HEK293 (cell line): ENCODE measurements around the gene SCD.

Experiments
- BCL11A ChIP-seq: fragments of 450-650 bp; formaldehyde crosslinking; IDR thresholded peaks from 2 replicates; pipeline ENCODE4 v1.5.1; 2016; ENCODE audit warnings: low read depth, missing biosample characterization, missing genetic modification characterization
- KLF16 ChIP-seq: fragments of 450-650 bp; formaldehyde crosslinking; IDR thresholded peaks from 2 replicates; pipeline ENCODE4 v1.5.1; 2017; ENCODE audit warnings: missing biosample characterization, missing genetic modification characterization
- YY1 ChIP-seq: fragments of 450-650 bp; formaldehyde crosslinking; IDR thresholded peaks from 2 replicates; pipeline ENCODE4 v1.5.1; 2018; ENCODE audit warnings: missing biosample characterization, missing genetic modification characterization
- ZBTB8A ChIP-seq: fragments of 450-650 bp; formaldehyde crosslinking; IDR thresholded peaks from 2 replicates; pipeline ENCODE4 v1.5.1; 2016; ENCODE audit warnings: missing biosample characterization, missing genetic modification characterization
- ZFP37 ChIP-seq: fragments of 450-650 bp; formaldehyde crosslinking; IDR thresholded peaks from 2 replicates; pipeline ENCODE4 v1.5.1; 2016; ENCODE audit warnings: missing biosample characterization, missing genetic modification characterization
- ZNF394 ChIP-seq: fragments of 450-650 bp; formaldehyde crosslinking; IDR thresholded peaks from 2 replicates; pipeline ENCODE4 v1.5.1; 2016; ENCODE audit warnings: missing biosample characterization, missing genetic modification characterization, mild to moderate bottlenecking, moderate library complexity, borderline replicate concordance
- ZNF404 ChIP-seq: fragments of 450-650 bp; formaldehyde crosslinking; IDR thresholded peaks from 2 replicates; pipeline ENCODE4 v1.5.1; 2017; ENCODE audit warnings: missing biosample characterization, missing genetic modification characterization
- ZNF473 ChIP-seq: fragments of 450-650 bp; formaldehyde crosslinking; IDR thresholded peaks from 2 replicates; pipeline ENCODE4 v1.5.1; 2017; ENCODE audit warnings: missing biosample characterization, missing genetic modification characterization
- ZNF560 ChIP-seq: fragments of 450-650 bp; formaldehyde crosslinking; IDR thresholded peaks from 2 replicates; pipeline ENCODE4 v1.5.1; 2017; ENCODE audit warnings: missing biosample characterization, missing genetic modification characterization, borderline replicate concordance
- ZNF792 ChIP-seq: fragments of 450-650 bp; formaldehyde crosslinking; IDR thresholded peaks from 2 replicates; pipeline ENCODE4 v1.5.1; 2016; ENCODE audit warnings: missing biosample characterization, missing genetic modification characterization
- TF ChIP-seq, protein P1 (sequence below): fragments of 450-650 bp; formaldehyde crosslinking; IDR thresholded peaks from 2 replicates; pipeline ENCODE4 v1.5.1; 2016; ENCODE audit warnings: missing biosample characterization, missing genetic modification characterization
- TF ChIP-seq, protein P2 (sequence below): fragments of 450-650 bp; formaldehyde crosslinking; IDR thresholded peaks from 2 replicates; pipeline ENCODE4 v1.5.1; 2016; ENCODE audit warnings: missing biosample characterization, missing genetic modification characterization
- TF ChIP-seq, protein P3 (sequence below): fragments of 450-650 bp; formaldehyde crosslinking; IDR thresholded peaks from 2 replicates; pipeline ENCODE4 v1.5.1; 2017; ENCODE audit warnings: missing biosample characterization, missing genetic modification characterization
- TF ChIP-seq, protein P4 (sequence below): fragments of 450-650 bp; formaldehyde crosslinking; IDR thresholded peaks from 2 replicates; pipeline ENCODE4 v1.5.1; 2017; ENCODE audit warnings: missing biosample characterization, missing genetic modification characterization

DNA sequence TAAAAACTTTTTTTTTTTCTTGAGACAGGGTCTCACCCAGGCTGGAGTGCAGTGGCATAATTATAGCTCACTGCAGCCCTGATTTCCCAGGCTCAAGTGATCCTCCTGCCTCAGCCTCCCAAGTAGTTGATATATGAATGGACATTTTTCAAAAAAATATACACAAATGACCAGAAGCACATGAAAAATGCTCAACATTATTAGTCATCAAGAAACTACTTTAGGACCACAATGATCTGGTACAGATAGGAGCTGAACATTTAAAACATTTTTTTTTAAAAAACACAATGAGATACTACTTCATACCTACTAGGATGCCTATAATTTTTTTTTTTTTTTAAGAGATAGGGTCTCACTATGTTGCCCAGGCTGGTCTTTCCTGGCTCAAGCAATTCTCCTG lies 21.7 kb downstream of the SCD start:
- TF ChIP-seq, protein P1, sequence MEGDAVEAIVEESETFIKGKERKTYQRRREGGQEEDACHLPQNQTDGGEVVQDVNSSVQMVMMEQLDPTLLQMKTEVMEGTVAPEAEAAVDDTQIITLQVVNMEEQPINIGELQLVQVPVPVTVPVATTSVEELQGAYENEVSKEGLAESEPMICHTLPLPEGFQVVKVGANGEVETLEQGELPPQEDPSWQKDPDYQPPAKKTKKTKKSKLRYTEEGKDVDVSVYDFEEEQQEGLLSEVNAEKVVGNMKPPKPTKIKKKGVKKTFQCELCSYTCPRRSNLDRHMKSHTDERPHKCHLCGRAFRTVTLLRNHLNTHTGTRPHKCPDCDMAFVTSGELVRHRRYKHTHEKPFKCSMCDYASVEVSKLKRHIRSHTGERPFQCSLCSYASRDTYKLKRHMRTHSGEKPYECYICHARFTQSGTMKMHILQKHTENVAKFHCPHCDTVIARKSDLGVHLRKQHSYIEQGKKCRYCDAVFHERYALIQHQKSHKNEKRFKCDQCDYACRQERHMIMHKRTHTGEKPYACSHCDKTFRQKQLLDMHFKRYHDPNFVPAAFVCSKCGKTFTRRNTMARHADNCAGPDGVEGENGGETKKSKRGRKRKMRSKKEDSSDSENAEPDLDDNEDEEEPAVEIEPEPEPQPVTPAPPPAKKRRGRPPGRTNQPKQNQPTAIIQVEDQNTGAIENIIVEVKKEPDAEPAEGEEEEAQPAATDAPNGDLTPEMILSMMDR (tag by site-specific recombination) = no peak
- TF ChIP-seq, protein P2, sequence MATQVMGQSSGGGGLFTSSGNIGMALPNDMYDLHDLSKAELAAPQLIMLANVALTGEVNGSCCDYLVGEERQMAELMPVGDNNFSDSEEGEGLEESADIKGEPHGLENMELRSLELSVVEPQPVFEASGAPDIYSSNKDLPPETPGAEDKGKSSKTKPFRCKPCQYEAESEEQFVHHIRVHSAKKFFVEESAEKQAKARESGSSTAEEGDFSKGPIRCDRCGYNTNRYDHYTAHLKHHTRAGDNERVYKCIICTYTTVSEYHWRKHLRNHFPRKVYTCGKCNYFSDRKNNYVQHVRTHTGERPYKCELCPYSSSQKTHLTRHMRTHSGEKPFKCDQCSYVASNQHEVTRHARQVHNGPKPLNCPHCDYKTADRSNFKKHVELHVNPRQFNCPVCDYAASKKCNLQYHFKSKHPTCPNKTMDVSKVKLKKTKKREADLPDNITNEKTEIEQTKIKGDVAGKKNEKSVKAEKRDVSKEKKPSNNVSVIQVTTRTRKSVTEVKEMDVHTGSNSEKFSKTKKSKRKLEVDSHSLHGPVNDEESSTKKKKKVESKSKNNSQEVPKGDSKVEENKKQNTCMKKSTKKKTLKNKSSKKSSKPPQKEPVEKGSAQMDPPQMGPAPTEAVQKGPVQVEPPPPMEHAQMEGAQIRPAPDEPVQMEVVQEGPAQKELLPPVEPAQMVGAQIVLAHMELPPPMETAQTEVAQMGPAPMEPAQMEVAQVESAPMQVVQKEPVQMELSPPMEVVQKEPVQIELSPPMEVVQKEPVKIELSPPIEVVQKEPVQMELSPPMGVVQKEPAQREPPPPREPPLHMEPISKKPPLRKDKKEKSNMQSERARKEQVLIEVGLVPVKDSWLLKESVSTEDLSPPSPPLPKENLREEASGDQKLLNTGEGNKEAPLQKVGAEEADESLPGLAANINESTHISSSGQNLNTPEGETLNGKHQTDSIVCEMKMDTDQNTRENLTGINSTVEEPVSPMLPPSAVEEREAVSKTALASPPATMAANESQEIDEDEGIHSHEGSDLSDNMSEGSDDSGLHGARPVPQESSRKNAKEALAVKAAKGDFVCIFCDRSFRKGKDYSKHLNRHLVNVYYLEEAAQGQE = no peak
- TF ChIP-seq ZNF404 (tag by site-specific recombination) = no peak
- TF ChIP-seq YY1 (tag by site-specific recombination) = no peak
- no peak for TF ChIP-seq ZBTB8A (tag by site-specific recombination)
- TF ChIP-seq, protein P3, sequence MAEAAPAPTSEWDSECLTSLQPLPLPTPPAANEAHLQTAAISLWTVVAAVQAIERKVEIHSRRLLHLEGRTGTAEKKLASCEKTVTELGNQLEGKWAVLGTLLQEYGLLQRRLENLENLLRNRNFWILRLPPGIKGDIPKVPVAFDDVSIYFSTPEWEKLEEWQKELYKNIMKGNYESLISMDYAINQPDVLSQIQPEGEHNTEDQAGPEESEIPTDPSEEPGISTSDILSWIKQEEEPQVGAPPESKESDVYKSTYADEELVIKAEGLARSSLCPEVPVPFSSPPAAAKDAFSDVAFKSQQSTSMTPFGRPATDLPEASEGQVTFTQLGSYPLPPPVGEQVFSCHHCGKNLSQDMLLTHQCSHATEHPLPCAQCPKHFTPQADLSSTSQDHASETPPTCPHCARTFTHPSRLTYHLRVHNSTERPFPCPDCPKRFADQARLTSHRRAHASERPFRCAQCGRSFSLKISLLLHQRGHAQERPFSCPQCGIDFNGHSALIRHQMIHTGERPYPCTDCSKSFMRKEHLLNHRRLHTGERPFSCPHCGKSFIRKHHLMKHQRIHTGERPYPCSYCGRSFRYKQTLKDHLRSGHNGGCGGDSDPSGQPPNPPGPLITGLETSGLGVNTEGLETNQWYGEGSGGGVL (tag by site-specific recombination) = no peak
- no peak for TF ChIP-seq ZNF473
- no peak for TF ChIP-seq ZNF792 (tag by site-specific recombination)
- TF ChIP-seq, protein P4, sequence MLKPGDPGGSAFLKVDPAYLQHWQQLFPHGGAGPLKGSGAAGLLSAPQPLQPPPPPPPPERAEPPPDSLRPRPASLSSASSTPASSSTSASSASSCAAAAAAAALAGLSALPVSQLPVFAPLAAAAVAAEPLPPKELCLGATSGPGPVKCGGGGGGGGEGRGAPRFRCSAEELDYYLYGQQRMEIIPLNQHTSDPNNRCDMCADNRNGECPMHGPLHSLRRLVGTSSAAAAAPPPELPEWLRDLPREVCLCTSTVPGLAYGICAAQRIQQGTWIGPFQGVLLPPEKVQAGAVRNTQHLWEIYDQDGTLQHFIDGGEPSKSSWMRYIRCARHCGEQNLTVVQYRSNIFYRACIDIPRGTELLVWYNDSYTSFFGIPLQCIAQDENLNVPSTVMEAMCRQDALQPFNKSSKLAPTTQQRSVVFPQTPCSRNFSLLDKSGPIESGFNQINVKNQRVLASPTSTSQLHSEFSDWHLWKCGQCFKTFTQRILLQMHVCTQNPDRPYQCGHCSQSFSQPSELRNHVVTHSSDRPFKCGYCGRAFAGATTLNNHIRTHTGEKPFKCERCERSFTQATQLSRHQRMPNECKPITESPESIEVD = no peak
- TF ChIP-seq ZFP37 = no peak
- no peak for TF ChIP-seq KLF16 (tag by site-specific recombination)
- no peak for TF ChIP-seq ZNF394 (tag by site-specific recombination)
- no peak for TF ChIP-seq ZNF560 (tag by site-specific recombination)
- TF ChIP-seq BCL11A = no peak
